ENCODE measurements around the gene ADRB2. TPM values are rescaled to one million over a fixed set of nuclear protein-coding genes. Genes with fewer than 3 reads are reported as not detected.
A peak's percentile ranks its signal among the peaks of the same experiment; 100 is the strongest.

The ADRB2 gene
- polyA plus RNA-seq, 2 of the 4 experiments (the other 2 are of a cell fraction) = 0.18 to 0.34 TPM

- Histone ChIP-seq H3K4me2 (peak overlapping the region; percentile 84), H3K4me3 (peak overlapping the region; percentile 48), H3K4me1 (0 out of 3 replicates have a peak, but pooled peaks cover 4% of the 10 kb centered on the region), H3K9me3 (no peaks in the 10 kb centered on the region), H3K27ac (peak overlapping the region in 1 of 2 experiments; percentile 78; a peak in 3 of 6 replicates)
- 7% methylated on average over 26 of the region's 28 CpGs for WGBS (ENCODE audit: missing lambda C conversion rate)
- FAIRE-seq (no peak), ATAC-seq (peak; percentile 67 to 70; a peak in 5 of 6 replicates), DNase-seq (ENCODE audit: low read depth in 1 of 2, low spot score in 1 of 2) (no peak)
- ChIA-PET POLR2A (interaction anchor here (0.9 to 1.0 kb wide), 2 partner anchors 29 to 86 kb away, joined by 3 read pairs; no protein-coding TSS in a partner anchor), CTCF (interaction anchor here (0.7 to 2.3 kb wide), 6 partner anchors 10 to 288 kb away, joined by 3 to 10 read pairs (median 5); no protein-coding TSS in a partner anchor)
- TF ChIP-seq, protein P1, sequence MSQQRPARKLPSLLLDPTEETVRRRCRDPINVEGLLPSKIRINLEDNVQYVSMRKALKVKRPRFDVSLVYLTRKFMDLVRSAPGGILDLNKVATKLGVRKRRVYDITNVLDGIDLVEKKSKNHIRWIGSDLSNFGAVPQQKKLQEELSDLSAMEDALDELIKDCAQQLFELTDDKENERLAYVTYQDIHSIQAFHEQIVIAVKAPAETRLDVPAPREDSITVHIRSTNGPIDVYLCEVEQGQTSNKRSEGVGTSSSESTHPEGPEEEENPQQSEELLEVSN (IDR thresholded peaks at IDR 0.05; ENCODE audit: borderline replicate concordance, low read depth) = peak; percentile 46; the same call in 1 of the 2 replicates
- TF ChIP-seq CHD2 (IDR thresholded peaks at IDR 0.05; ENCODE audit: low read length, partially characterized antibody) = no peak
These were observed 294 bp downstream of the ADRB2 start for GRCh38 chr5:148826739-148827070.

DNA sequence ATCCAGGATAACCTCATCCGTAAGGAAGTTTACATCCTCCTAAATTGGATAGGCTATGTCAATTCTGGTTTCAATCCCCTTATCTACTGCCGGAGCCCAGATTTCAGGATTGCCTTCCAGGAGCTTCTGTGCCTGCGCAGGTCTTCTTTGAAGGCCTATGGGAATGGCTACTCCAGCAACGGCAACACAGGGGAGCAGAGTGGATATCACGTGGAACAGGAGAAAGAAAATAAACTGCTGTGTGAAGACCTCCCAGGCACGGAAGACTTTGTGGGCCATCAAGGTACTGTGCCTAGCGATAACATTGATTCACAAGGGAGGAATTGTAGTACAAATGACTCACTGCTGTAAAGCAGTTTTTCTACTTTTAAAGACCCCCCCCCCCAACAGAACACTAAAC lies 1.3 kb downstream of the ADRB2 start:
- POLR2A ChIA-PET = no interaction called here
- H3K4me2 ChIP-seq = no peak overlapping the region
- TF ChIP-seq, protein P2, sequence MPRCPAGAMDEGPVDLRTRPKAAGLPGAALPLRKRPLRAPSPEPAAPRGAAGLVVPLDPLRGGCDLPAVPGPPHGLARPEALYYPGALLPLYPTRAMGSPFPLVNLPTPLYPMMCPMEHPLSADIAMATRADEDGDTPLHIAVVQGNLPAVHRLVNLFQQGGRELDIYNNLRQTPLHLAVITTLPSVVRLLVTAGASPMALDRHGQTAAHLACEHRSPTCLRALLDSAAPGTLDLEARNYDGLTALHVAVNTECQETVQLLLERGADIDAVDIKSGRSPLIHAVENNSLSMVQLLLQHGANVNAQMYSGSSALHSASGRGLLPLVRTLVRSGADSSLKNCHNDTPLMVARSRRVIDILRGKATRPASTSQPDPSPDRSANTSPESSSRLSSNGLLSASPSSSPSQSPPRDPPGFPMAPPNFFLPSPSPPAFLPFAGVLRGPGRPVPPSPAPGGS (IDR thresholded peaks at IDR 0.05) = no peak
- TF ChIP-seq HOXA7 (CRISPR knock-in tag; IDR thresholded peaks at IDR 0.05) (no peak), ZSCAN20 (CRISPR knock-in tag; IDR thresholded peaks at IDR 0.05) (no peak)
- ATAC-seq = no peak
- WGBS (ENCODE audit: missing lambda C conversion rate) = 82% methylated on average over 7 of the region's 7 CpGs
- no peak overlapping the region for H3K4me3 ChIP-seq
- no peak for DNase-seq (ENCODE audit: low read depth in 1 of 2, low spot score in 1 of 2)
- CTCF ChIA-PET = interaction anchor here (0.9 to 1.7 kb wide), 3 partner anchors 12 to 180 kb away, joined by 3 to 5 read pairs (median 3); no protein-coding TSS in a partner anchor
- no peaks in the 10 kb centered on the region for H3K9me3 ChIP-seq
- no peak overlapping the region for H3K27ac ChIP-seq
- 0 out of 3 replicates have a peak, but pooled peaks cover 4% of the 10 kb centered on the region for H3K4me1 ChIP-seq
- FAIRE-seq = no peak

- no peak for FAIRE-seq
- no peak for ATAC-seq
- no peaks in the 10 kb centered on the region for H3K9me3 ChIP-seq
- no peak overlapping the region for H3K4me3 ChIP-seq
- H3K4me1 ChIP-seq = 0 out of 3 replicates have a peak, but pooled peaks cover 4% of the 10 kb centered on the region
- CTCF ChIA-PET = interaction anchor here (0.9 to 1.8 kb wide), 9 partner anchors 8 to 207 kb away, joined by 3 to 7 read pairs (median 4); no protein-coding TSS in a partner anchor
- no peak overlapping the region for H3K27ac ChIP-seq
- 24% methylated on average over 6 of the region's 6 CpGs for WGBS (ENCODE audit: missing lambda C conversion rate)
- POLR2A ChIA-PET = no interaction called here
- peak overlapping the region; percentile 6; the same call in 2 of the 3 replicates for H3K4me2 ChIP-seq
- DNase-seq (ENCODE audit: low read depth in 1 of 2, low spot score in 1 of 2) = no peak
- no peak for TF ChIP-seq EHMT2 (IDR thresholded peaks at IDR 0.05; ENCODE audit: low read depth)
These were observed 2.3 kb downstream of the ADRB2 start for GRCh38 chr5:148828511-148829247.

DNA sequence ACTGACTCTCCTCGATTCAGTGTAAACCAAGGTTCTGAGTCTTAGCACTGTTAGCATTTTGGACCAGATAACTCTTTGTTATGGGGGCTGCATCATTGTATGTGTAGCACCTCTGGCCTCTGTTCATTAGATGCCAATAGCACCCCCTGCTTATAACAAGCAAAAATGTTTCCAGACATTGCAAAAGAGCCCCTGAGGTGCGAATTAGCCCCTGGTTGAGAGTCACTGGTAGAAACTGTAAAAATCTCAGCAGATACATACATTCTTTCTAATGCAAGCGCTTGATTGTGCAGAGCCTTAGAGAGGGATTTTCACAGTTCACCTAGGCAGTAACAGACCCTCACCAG lies 2.8 kb downstream of the ADRB2 start:
- TF ChIP-seq, protein P3, sequence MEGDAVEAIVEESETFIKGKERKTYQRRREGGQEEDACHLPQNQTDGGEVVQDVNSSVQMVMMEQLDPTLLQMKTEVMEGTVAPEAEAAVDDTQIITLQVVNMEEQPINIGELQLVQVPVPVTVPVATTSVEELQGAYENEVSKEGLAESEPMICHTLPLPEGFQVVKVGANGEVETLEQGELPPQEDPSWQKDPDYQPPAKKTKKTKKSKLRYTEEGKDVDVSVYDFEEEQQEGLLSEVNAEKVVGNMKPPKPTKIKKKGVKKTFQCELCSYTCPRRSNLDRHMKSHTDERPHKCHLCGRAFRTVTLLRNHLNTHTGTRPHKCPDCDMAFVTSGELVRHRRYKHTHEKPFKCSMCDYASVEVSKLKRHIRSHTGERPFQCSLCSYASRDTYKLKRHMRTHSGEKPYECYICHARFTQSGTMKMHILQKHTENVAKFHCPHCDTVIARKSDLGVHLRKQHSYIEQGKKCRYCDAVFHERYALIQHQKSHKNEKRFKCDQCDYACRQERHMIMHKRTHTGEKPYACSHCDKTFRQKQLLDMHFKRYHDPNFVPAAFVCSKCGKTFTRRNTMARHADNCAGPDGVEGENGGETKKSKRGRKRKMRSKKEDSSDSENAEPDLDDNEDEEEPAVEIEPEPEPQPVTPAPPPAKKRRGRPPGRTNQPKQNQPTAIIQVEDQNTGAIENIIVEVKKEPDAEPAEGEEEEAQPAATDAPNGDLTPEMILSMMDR (IDR thresholded peaks at IDR 0.05) = no peak
- TF ChIP-seq, protein P2 (IDR thresholded peaks at IDR 0.05) = no peak
- TF ChIP-seq RCOR1 (IDR thresholded peaks at IDR 0.05; ENCODE audit: low read depth, low read length) = no peak
- no peak for TF ChIP-seq NFE2L2 (conservative IDR thresholded peaks at IDR 0.05; ENCODE audit: low read length)
- TF ChIP-seq NPAS2 (CRISPR knock-in tag; IDR thresholded peaks at IDR 0.05; ENCODE audit: borderline replicate concordance) = no peak
- no peak for ATAC-seq
- DNase-seq (ENCODE audit: low read depth in 1 of 2, low spot score in 1 of 2) = no peak
- WGBS (ENCODE audit: missing lambda C conversion rate) = 45% methylated on average over 3 of the region's 3 CpGs
- no peak for FAIRE-seq
- Histone ChIP-seq H3K4me3 (no peak overlapping the region), H3K4me1 (0 out of 3 replicates have a peak, but pooled peaks cover 4% of the 10 kb centered on the region), H3K4me2 (no peak overlapping the region), H3K27ac (no peak overlapping the region), H3K9me3 (no peaks in the 10 kb centered on the region)
- CTCF ChIA-PET = interaction anchor here (0.9 to 1.8 kb wide), 10 partner anchors 8 to 286 kb away, joined by 3 to 7 read pairs (median 4); no protein-coding TSS in a partner anchor
- POLR2A ChIA-PET = no interaction called here

Measured in A549 (cell line).